Mucosa of descending colon (tissue), 3 donors: ENCODE data around the gene TLE4. TPM values are rescaled to one million over a fixed set of nuclear protein-coding genes. Genes with fewer than 3 reads are reported as not detected.
A peak's percentile ranks its signal among the peaks of the same experiment; 100 is the strongest.

Experiments
- ATAC-seq: fragments of 200-7000 bp; cut with Tn5 transposase; one replicate; pipeline ENCODE4 v1.9.1; 2020; ENCODE audit warnings: mild to moderate bottlenecking, moderate library complexity
- DNase-seq, 3 donors: peaks; one replicate each; pipeline ENCODE4 v3.0.0-alpha.2; 2020
- H3K36me3 ChIP-seq: fragments of 200-600 bp; one replicate; pipeline ENCODE4 v1.8.0; 2021; ENCODE audit warnings: low read depth, mild to moderate bottlenecking
- H3K4me1 ChIP-seq: fragments of 200-600 bp; one replicate; pipeline ENCODE4 v1.8.0; 2021; ENCODE audit warnings: low read depth, mild to moderate bottlenecking
- H3K4me3 ChIP-seq: fragments of 200-600 bp; one replicate; pipeline ENCODE4 v1.8.0; 2021; ENCODE audit warnings: mild to moderate bottlenecking
- H3K9me3 ChIP-seq: fragments of 200-600 bp; one replicate; pipeline ENCODE4 v1.8.0; 2021; ENCODE audit warnings: mild to moderate bottlenecking
- intact Hi-C, 2 donors: fragments of 100-400 bp; cut with DNase I in 1 of 2; cut with micrococcal nuclease in 1 of 2; formaldehyde crosslinking; loops; one replicate each; pipeline versions ENCODE4 v1.11.0 to v1.11.1; 2022; cut with DNase I, micrococcal nuclease
- total RNA-seq, 3 donors: library from RNA; stranded (reverse); fragmentation: NEBNext Ultra II Directional in 2 of 3; extraction: Animal tissue kit (Norgen Biotek cat#: 25700) in 2 of 3; gene quantifications; one replicate each; pipeline versions ENCODE4 v1.2.1 to v1.2.4, GENCODE V29; 2021 to 2023
- TF ChIP-seq, protein P1 (sequence below): fragments of 200-600 bp; IDR thresholded peaks from one replicate; pipeline ENCODE4 v1.8.0; 2022; ENCODE audit warnings: antibody characterized with exemption, mild to moderate bottlenecking
- donor health status: DM: no; HTN: no; CAD: no; lungs with moderate emphysema.
- donor health status: DM: no; HTN: no; CAD: no.
- donor health status: DM: no; HTN: yes; CAD: no.

TLE4 gene
- total RNA-seq, 3 donors from 2014 or later, result 23.9 to 38.4 (median 29.8) TPM

DNA sequence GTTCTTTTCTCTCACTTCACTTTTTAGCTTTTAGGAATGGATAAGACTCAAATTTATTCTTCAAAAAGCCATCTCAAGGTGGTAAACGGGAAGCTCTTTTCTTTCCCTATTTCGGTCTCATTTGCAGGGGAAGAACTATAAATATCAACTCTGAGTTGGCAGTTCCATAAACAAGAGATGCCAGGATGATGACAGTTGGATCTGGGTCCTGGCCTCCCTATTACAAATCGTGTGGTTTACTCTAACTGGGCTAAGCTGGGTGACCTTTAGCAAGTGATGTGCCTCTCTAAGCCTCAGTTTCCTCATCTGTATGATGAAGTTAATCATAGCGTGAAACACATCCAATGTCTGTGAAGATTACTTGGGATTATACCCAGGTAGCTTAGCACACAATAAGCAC lies 44.2 kb downstream of the TLE4 start:
- TF ChIP-seq, protein P1, sequence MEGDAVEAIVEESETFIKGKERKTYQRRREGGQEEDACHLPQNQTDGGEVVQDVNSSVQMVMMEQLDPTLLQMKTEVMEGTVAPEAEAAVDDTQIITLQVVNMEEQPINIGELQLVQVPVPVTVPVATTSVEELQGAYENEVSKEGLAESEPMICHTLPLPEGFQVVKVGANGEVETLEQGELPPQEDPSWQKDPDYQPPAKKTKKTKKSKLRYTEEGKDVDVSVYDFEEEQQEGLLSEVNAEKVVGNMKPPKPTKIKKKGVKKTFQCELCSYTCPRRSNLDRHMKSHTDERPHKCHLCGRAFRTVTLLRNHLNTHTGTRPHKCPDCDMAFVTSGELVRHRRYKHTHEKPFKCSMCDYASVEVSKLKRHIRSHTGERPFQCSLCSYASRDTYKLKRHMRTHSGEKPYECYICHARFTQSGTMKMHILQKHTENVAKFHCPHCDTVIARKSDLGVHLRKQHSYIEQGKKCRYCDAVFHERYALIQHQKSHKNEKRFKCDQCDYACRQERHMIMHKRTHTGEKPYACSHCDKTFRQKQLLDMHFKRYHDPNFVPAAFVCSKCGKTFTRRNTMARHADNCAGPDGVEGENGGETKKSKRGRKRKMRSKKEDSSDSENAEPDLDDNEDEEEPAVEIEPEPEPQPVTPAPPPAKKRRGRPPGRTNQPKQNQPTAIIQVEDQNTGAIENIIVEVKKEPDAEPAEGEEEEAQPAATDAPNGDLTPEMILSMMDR, result no peak
- intact Hi-C loops, result no loop called here
- H3K4me3 ChIP-seq, result no peak overlapping the region
- ATAC-seq (no peak), DNase-seq (no peak)
- peaks cover 9% of the 10 kb centered on the region for H3K4me1 ChIP-seq
- no peaks in the 10 kb centered on the region for H3K9me3 ChIP-seq
- no peaks in the 10 kb centered on the region for H3K36me3 ChIP-seq

DNA sequence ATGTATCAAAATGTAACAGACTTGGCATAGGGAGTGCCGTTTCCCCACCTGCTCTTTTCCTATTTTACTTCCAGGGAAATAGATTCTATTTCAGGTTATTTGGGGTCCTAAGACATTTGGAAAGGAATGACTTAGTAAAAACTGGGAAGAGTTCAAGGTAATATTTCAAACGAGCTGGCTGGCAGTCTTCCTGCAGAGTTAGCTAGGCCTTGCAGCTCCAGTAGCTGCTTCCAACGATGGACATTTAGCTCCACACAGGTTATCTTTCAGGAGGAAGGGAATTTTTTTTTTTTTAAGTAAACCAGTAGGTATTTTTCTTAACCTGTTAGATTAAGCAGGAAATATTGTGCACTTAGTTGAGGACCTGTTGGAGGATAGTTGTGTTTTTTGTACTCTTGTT lies 45.2 kb downstream of the TLE4 start:
- ATAC-seq, result peak; percentile 15
- intact Hi-C loops, result no loop called here

GRCh38 chr9:79617395-79617794 lies 45.6 kb downstream of the TLE4 start:
- H3K4me3 ChIP-seq, result no peak overlapping the region
- H3K36me3 ChIP-seq, result no peaks in the 10 kb centered on the region
- peaks cover 9% of the 10 kb centered on the region for H3K4me1 ChIP-seq
- H3K9me3 ChIP-seq, result no peaks in the 10 kb centered on the region
- intact Hi-C loops, result no loop called here
- TF ChIP-seq, protein P1, result no peak
- DNase-seq, result peak in 1 of 3 donors; percentile 38
- ATAC-seq, result peak; percentile 76

More for the DNA sequence above, 45.2 kb downstream of the TLE4 start:
- TF ChIP-seq, protein P1, result no peak
- Histone ChIP-seq H3K4me1 (peaks cover 9% of the 10 kb centered on the region), H3K4me3 (no peak overlapping the region), H3K9me3 (no peaks in the 10 kb centered on the region), H3K36me3 (no peaks in the 10 kb centered on the region)
- no peak for DNase-seq

DNA sequence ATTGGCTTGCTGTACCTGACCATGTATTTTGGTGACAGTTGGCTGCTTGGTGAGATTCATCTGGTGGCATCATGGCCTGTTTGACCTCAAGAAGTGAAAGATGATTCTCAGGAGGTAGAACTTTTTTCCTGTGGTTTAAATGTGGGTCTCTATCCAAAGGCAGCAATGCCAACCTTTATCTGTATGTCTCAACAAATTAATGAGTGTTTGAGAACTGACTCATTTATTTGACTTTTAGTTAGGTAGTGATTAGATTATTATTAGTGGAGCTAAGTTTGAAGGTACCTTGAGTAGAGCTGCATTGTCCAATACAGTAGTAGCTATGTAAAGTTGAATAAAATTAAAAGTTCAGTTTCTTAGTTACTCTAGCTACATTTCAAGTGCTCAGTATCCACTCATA lies 48.2 kb downstream of the TLE4 start:
- H3K36me3 ChIP-seq, result no peaks in the 10 kb centered on the region
- no peaks in the 10 kb centered on the region for H3K9me3 ChIP-seq
- TF ChIP-seq, protein P1, result no peak
- no peak for ATAC-seq
- DNase-seq, result no peak
- peaks cover 9% of the 10 kb centered on the region for H3K4me1 ChIP-seq
- no peak overlapping the region for H3K4me3 ChIP-seq
- intact Hi-C loops, result no loop called here

- H3K4me1 ChIP-seq, result peaks cover 7% of the 10 kb centered on the region
- intact Hi-C loops, result no loop called here
- no peak overlapping the region for H3K4me3 ChIP-seq
- DNase-seq (no peak), ATAC-seq (no peak)
- TF ChIP-seq, protein P1, result no peak
- H3K36me3 ChIP-seq, result no peaks in the 10 kb centered on the region
- no peaks in the 10 kb centered on the region for H3K9me3 ChIP-seq
Observed at GRCh38 chr9:79621916-79622575, 50.3 kb downstream of the TLE4 start.
